Liver (tissue), 9 donors: ENCODE results near the gene RPTOR. TPM values are rescaled to one million over a fixed set of nuclear protein-coding genes. Genes with fewer than 3 reads are reported as not detected.
A peak's percentile ranks its signal among the peaks of the same experiment; 100 is the strongest.

Experiments
- DNase-seq: peaks from one replicate; pipeline ENCODE4 v3.0.0-alpha.2; 2017; ENCODE audit warnings: low spot score
- H3K27ac ChIP-seq, 2 donors: one replicate each; pipeline ENCODE4 v1.7.0; 2013; ENCODE audit warnings: inconsistent platforms in 2 of 2, low read length in 2 of 2, control low read depth in 1 of 2, low read depth in 1 of 2, mild to moderate bottlenecking in 1 of 2
- H3K27me3 ChIP-seq, 4 donors: one replicate each; pipeline versions ENCODE4 v1.6.1 to v1.7.0; 2013; ENCODE audit warnings: low read length in 3 of 4, inconsistent platforms in 1 of 4, mild to moderate bottlenecking in 1 of 4, moderate library complexity in 1 of 4; ENCODE audit not compliant: control insufficient read depth in 4 of 4, insufficient read depth in 4 of 4
- H3K36me3 ChIP-seq, 4 donors: one replicate each; pipeline versions ENCODE4 v1.6.1 to v1.7.0; 2013; ENCODE audit warnings: low read length in 3 of 4, mild to moderate bottlenecking in 3 of 4, low read depth in 1 of 4, moderate library complexity in 1 of 4; ENCODE audit not compliant: control insufficient read depth in 4 of 4, insufficient read depth in 3 of 4
- H3K4me1 ChIP-seq, 4 donors: one replicate each; pipeline versions ENCODE4 v1.6.1 to v1.7.0; 2013; ENCODE audit warnings: low read length in 3 of 4, mild to moderate bottlenecking in 3 of 4, moderate library complexity in 1 of 4; ENCODE audit not compliant: control insufficient read depth in 4 of 4, insufficient read depth in 4 of 4
- H3K4me3 ChIP-seq, 3 donors: one replicate each; pipeline versions ENCODE4 v1.6.1 to v1.7.0; 2013; ENCODE audit warnings: low read length in 3 of 3, control low read depth in 1 of 3, low read depth in 1 of 3, mild to moderate bottlenecking in 1 of 3
- H3K9ac ChIP-seq, 2 donors: one replicate each; pipeline ENCODE4 v1.7.0; 2013; ENCODE audit warnings: low read length in 2 of 2, mild to moderate bottlenecking in 2 of 2, moderate library complexity in 2 of 2, control low read depth in 1 of 2, low read depth in 1 of 2
- H3K9me3 ChIP-seq, 4 donors: one replicate each; pipeline versions ENCODE4 v1.6.1 to v1.7.0; 2013; ENCODE audit warnings: low read length in 3 of 4; ENCODE audit not compliant: control insufficient read depth in 4 of 4
- EGR1 ChIP-seq, 2 donors: IDR thresholded peaks; 2 replicates each; pipeline ENCODE4 v1.6.1; 2016 to 2018; ENCODE audit warnings: antibody characterized with exemption in 2 of 2, low read depth in 2 of 2
- FOXA1 ChIP-seq: IDR thresholded peaks from 2 replicates; pipeline ENCODE4 v1.6.1; 2016; ENCODE audit warnings: antibody characterized with exemption
- FOXA2 ChIP-seq: IDR thresholded peaks from 2 replicates; pipeline ENCODE4 v1.6.1; 2016; ENCODE audit warnings: antibody characterized with exemption
- HNF4A ChIP-seq, 2 donors: conservative IDR thresholded peaks; 2 replicates each; pipeline ENCODE4 v1.6.1; 2016; ENCODE audit warnings: antibody characterized with exemption in 2 of 2, mild to moderate bottlenecking in 2 of 2
- HNF4G ChIP-seq: IDR thresholded peaks from 2 replicates; pipeline ENCODE4 v1.6.1; 2016; ENCODE audit warnings: antibody characterized with exemption
- RAD21 ChIP-seq, 2 donors: IDR thresholded peaks; 2 replicates each; pipeline ENCODE4 v1.6.1; 2016; ENCODE audit warnings: antibody characterized with exemption in 2 of 2, mild to moderate bottlenecking in 2 of 2
- RXRA ChIP-seq, 2 donors: IDR thresholded peaks; 2 replicates each; pipeline ENCODE4 v1.6.1; 2017 to 2018; ENCODE audit warnings: antibody characterized with exemption in 2 of 2, mild to moderate bottlenecking in 1 of 2
- TAF1 ChIP-seq: conservative IDR thresholded peaks from 2 replicates; pipeline ENCODE4 v1.6.1; 2016; ENCODE audit warnings: antibody characterized with exemption, mild to moderate bottlenecking
- YY1 ChIP-seq: IDR thresholded peaks from 2 replicates; pipeline ENCODE4 v1.6.1; 2016; ENCODE audit warnings: antibody characterized with exemption, mild to moderate bottlenecking
- WGBS: extraction: QIAGEN DNeasy Blood & Tissue Kit; methylation state at CpG from one replicate; pipeline ENCODE4 v1.1.7; 2013; 5-methylcytosine and 5-hydroxymethylcytosine counted together
- polyA plus RNA-seq, 2 donors: library from polyadenylated mRNA; stranded (reverse) in 1 of 2; unstranded in 1 of 2; fragments of 200-250 nt in 1 of 2; fragments of >200 nt in 1 of 2; fragmentation: Nextera tagmentation in 1 of 2; extraction: Ambion mirVana in 1 of 2; gene quantifications; one replicate each; pipeline versions ENCODE4 v1.2.1 to v1.2.3, GENCODE V29; 2013 to 2015
- total RNA-seq, 2 donors: library from RNA; depleted of rRNA; stranded (reverse); fragments of >200 nt; gene quantifications; one replicate each; pipeline ENCODE4 v1.2.3, GENCODE V29; 2014
- TF ChIP-seq, protein P1 (sequence below): fragments of 150-350 bp; IDR thresholded peaks from 2 replicates; pipeline ENCODE4 v1.5.1; 2017; ENCODE audit warnings: improper control_type of control experiment, low read depth, low read length; ENCODE audit not compliant: missing input control
- TF ChIP-seq, protein P2 (sequence below): IDR thresholded peaks from 2 replicates; pipeline ENCODE4 v1.6.1; 2016; ENCODE audit warnings: antibody characterized with exemption
- TF ChIP-seq, protein P3 (sequence below): IDR thresholded peaks from 2 replicates; pipeline ENCODE4 v1.6.1; 2016; ENCODE audit warnings: antibody characterized with exemption, mild to moderate bottlenecking
- TF ChIP-seq, protein P4 (sequence below): IDR thresholded peaks from 2 replicates; pipeline ENCODE4 v1.6.1; 2016; ENCODE audit warnings: antibody characterized with exemption
- donor health status: healthy.
- donor health status: healthy.
- donor health status: healthy.
- donor health status: healthy.
- donor health status: healthy.

RPTOR gene
- total and polyA plus RNA-seq, 4 donors: 4.8 to 25.4 (median 11.6) TPM

DNA sequence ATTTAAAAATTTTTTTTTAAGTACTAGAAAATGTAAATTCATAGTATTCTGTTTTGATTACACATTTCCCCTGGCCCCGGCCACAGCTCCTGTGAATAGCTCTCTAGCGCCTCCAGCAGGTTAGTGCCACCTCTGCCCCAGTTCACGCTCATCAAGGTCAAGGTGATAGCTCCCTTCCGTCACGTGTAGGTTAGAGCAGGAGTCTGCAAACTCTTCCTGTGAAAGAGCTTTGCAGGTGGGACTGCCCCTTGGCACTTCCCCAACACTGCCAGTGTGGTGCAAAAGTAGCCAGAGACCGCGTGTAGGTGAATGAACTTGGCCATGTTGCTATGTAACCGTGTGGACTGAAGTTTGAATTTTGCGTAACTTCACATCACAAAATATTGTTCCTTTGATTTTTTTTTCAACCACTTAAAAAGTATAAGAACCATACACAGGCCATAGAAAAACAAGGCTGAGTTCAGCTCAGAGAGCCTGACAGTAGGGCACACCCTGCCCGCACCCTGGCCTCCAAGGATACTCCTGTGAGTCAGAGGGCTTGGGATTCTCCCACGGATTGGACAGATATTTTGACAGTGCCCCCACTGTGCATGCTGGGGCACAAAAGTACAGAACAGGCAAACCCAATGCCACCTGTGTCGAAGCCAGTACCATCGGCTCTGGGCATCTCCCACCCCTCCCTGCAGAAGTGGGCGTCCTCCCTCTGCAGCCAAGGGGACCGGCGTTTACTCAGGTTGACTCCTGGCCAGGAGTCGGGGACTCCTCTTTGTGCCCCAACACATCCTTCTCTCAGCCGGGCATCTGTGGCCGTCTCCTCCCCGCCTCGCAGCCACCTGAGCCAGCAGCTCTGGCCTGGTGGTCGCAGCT, 355.0 kb downstream of the RPTOR start:
- Histone ChIP-seq H3K36me3 (peaks cover 0 to 6% (median 2%) of the 10 kb centered on the region in 4 donors), H3K27ac (no peak overlapping the region), H3K4me3 (no peak overlapping the region), H3K27me3 (no peaks in the 10 kb centered on the region), H3K9me3 (no peaks in the 10 kb centered on the region), H3K4me1 (peaks cover 0 to 8% (median 5%) of the 10 kb centered on the region in 4 donors), H3K9ac (no peak overlapping the region)
- 73% methylated on average over 22 of the region's 22 CpGs for WGBS
- no peak for DNase-seq
- TF ChIP-seq HNF4G: no peak
- peak; percentile 35 to 53 for TF ChIP-seq HNF4A (conservative IDR thresholded peaks at IDR 0.05)
- TF ChIP-seq, protein P1, sequence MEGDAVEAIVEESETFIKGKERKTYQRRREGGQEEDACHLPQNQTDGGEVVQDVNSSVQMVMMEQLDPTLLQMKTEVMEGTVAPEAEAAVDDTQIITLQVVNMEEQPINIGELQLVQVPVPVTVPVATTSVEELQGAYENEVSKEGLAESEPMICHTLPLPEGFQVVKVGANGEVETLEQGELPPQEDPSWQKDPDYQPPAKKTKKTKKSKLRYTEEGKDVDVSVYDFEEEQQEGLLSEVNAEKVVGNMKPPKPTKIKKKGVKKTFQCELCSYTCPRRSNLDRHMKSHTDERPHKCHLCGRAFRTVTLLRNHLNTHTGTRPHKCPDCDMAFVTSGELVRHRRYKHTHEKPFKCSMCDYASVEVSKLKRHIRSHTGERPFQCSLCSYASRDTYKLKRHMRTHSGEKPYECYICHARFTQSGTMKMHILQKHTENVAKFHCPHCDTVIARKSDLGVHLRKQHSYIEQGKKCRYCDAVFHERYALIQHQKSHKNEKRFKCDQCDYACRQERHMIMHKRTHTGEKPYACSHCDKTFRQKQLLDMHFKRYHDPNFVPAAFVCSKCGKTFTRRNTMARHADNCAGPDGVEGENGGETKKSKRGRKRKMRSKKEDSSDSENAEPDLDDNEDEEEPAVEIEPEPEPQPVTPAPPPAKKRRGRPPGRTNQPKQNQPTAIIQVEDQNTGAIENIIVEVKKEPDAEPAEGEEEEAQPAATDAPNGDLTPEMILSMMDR: peak; percentile 30
- no peak for TF ChIP-seq YY1
- TF ChIP-seq RAD21 (IDR thresholded peaks at IDR 0.05): peak in 1 of 2 donors; percentile 68
- TF ChIP-seq RXRA (IDR thresholded peaks at IDR 0.05): peak; percentile 66 to 79

DNA sequence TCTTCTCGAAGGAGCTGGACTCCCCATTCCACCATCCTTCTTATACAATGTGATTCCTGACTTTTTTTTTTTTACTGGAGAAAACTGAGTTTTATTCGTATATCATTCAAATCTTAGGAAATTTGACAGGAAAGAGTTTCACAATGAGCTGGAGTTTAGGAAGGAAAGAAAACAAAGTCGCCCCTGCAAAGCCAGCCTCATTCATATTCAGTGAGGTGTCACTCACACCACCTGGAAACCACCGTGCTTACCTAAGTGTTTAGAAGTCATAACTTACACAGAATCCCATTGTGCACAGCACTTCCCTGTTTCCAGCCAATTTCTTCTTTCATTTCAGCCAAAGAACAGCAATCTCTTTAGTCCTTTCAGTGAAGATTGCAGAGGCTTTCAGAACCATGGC, 356.7 kb downstream of the RPTOR start:
- WGBS: 77% methylated on average over 4 of the region's 4 CpGs

DNA sequence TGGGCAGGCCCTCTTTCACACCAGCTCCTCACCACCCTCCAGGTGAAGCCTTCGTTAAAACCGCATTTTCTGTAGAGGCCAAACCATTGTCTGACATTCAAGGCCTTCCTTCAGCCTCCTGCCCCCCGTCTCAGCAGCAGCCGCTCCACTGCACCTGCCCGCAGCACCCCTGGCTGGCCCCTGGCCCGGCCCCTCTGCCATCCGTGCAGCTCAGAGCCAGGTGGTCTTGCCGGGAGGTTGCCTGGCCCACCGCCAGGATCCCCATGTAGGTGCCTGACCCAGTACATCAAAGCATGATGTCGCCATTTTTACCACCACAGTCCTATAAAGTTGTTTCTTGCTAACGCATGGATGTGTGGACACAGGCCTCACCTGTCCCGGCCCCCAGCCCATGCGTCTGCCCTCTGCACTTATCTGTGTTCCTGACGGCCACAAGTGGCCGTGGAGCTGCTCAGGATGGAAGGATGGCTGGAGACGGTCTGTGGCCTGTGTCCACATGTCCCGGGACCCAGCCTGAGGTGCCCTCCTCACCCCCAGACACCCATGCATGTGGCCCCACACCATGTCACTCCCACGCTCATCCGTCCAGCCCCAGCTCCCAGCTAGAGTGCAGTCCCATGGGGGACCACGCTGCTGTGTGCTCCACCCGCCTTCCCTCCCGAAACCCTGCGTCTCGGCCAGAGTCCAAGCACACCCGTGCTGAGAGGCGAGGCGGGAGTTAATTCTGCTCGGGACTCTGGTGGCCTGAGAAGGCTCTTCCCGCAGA, 357.7 kb downstream of the RPTOR start:
- H3K27me3 ChIP-seq: no peaks in the 10 kb centered on the region
- peaks cover 0 to 8% (median 5%) of the 10 kb centered on the region in 4 donors for H3K4me1 ChIP-seq
- 94% methylated on average over 29 of the region's 29 CpGs for WGBS
- H3K9me3 ChIP-seq: no peaks in the 10 kb centered on the region
- no peak for DNase-seq
- H3K4me3 ChIP-seq: no peak overlapping the region
- H3K9ac ChIP-seq: no peak overlapping the region
- H3K36me3 ChIP-seq: peaks cover 0 to 11% (median 3%) of the 10 kb centered on the region in 4 donors
- H3K27ac ChIP-seq: no peak overlapping the region
- TF ChIP-seq, protein P1: no peak
- TF ChIP-seq HNF4G (no peak), EGR1 (IDR thresholded peaks at IDR 0.05; ENCODE audit: low read depth in 2 of 2) (no peak), HNF4A (conservative IDR thresholded peaks at IDR 0.05) (no peak), FOXA1 (no peak), TAF1 (no peak), YY1 (no peak), RAD21 (IDR thresholded peaks at IDR 0.05) (no peak), FOXA2 (no peak)
- TF ChIP-seq, protein P2, sequence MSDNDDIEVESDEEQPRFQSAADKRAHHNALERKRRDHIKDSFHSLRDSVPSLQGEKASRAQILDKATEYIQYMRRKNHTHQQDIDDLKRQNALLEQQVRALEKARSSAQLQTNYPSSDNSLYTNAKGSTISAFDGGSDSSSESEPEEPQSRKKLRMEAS: no peak
- TF ChIP-seq, protein P3, sequence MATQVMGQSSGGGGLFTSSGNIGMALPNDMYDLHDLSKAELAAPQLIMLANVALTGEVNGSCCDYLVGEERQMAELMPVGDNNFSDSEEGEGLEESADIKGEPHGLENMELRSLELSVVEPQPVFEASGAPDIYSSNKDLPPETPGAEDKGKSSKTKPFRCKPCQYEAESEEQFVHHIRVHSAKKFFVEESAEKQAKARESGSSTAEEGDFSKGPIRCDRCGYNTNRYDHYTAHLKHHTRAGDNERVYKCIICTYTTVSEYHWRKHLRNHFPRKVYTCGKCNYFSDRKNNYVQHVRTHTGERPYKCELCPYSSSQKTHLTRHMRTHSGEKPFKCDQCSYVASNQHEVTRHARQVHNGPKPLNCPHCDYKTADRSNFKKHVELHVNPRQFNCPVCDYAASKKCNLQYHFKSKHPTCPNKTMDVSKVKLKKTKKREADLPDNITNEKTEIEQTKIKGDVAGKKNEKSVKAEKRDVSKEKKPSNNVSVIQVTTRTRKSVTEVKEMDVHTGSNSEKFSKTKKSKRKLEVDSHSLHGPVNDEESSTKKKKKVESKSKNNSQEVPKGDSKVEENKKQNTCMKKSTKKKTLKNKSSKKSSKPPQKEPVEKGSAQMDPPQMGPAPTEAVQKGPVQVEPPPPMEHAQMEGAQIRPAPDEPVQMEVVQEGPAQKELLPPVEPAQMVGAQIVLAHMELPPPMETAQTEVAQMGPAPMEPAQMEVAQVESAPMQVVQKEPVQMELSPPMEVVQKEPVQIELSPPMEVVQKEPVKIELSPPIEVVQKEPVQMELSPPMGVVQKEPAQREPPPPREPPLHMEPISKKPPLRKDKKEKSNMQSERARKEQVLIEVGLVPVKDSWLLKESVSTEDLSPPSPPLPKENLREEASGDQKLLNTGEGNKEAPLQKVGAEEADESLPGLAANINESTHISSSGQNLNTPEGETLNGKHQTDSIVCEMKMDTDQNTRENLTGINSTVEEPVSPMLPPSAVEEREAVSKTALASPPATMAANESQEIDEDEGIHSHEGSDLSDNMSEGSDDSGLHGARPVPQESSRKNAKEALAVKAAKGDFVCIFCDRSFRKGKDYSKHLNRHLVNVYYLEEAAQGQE: no peak
- TF ChIP-seq, protein P4, sequence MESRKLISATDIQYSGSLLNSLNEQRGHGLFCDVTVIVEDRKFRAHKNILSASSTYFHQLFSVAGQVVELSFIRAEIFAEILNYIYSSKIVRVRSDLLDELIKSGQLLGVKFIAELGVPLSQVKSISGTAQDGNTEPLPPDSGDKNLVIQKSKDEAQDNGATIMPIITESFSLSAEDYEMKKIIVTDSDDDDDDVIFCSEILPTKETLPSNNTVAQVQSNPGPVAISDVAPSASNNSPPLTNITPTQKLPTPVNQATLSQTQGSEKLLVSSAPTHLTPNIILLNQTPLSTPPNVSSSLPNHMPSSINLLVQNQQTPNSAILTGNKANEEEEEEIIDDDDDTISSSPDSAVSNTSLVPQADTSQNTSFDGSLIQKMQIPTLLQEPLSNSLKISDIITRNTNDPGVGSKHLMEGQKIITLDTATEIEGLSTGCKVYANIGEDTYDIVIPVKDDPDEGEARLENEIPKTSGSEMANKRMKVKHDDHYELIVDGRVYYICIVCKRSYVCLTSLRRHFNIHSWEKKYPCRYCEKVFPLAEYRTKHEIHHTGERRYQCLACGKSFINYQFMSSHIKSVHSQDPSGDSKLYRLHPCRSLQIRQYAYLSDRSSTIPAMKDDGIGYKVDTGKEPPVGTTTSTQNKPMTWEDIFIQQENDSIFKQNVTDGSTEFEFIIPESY: no peak

More for the DNA sequence above, 356.7 kb downstream of the RPTOR start:
- H3K9me3 ChIP-seq: no peaks in the 10 kb centered on the region
- H3K4me3 ChIP-seq: no peak overlapping the region
- peaks cover 0 to 4% (median 2%) of the 10 kb centered on the region in 4 donors for H3K36me3 ChIP-seq
- TF ChIP-seq FOXA2: no peak
- no peak for TF ChIP-seq YY1
- no peak for TF ChIP-seq FOXA1
- no peak for DNase-seq
- H3K4me1 ChIP-seq: peaks cover 0 to 8% (median 5%) of the 10 kb centered on the region in 4 donors
- H3K27me3 ChIP-seq: no peaks in the 10 kb centered on the region
- no peak overlapping the region for H3K9ac ChIP-seq
- H3K27ac ChIP-seq: no peak overlapping the region
